Measurements from ENCODE around the gene KIF22. TPM values are rescaled to one million over a fixed set of nuclear protein-coding genes. Genes with fewer than 3 reads are reported as not detected.

Gene KIF22
- total RNA-seq, 1 donor from 2014 or later: 33.4 TPM

GRCh38 chr16:29802416-29802935, 11.9 kb downstream of the KIF22 start:
- H3K27me3 ChIP-seq (ENCODE audit: control insufficient read depth in 3 of 3, insufficient read depth in 3 of 3, low read length in 3 of 3): no peaks in the 10 kb centered on the region
- no peak overlapping the region for H3K27ac ChIP-seq (ENCODE audit: low read depth, low read length)
- no peak overlapping the region for H3K4me3 ChIP-seq (ENCODE audit: low read length in 3 of 3)
- no peak overlapping the region for H3K9ac ChIP-seq (ENCODE audit: low read depth in 1 of 3, low read length in 3 of 3)
- H3K36me3 ChIP-seq (ENCODE audit: control insufficient read depth in 3 of 3, insufficient read depth in 3 of 3, low read length in 3 of 3): peaks cover 13 to 20% (median 17%) of the 10 kb centered on the region in 3 donors
- peaks cover 13 to 20% (median 16%) of the 10 kb centered on the region in 3 donors for H3K4me1 ChIP-seq (ENCODE audit: control insufficient read depth in 3 of 3, insufficient read depth in 3 of 3, low read length in 3 of 3)
- no peaks in the 10 kb centered on the region for H3K9me3 ChIP-seq (ENCODE audit: control insufficient read depth in 3 of 3, low read length in 3 of 3)

- Histone ChIP-seq H3K27me3 (ENCODE audit: control insufficient read depth in 3 of 3, insufficient read depth in 3 of 3, low read length in 3 of 3) (no peaks in the 10 kb centered on the region), H3K4me3 (ENCODE audit: low read length in 3 of 3) (peak overlapping the region; percentile 93 to 98 (median 96)), H3K36me3 (ENCODE audit: control insufficient read depth in 3 of 3, insufficient read depth in 3 of 3, low read length in 3 of 3) (peaks cover 12 to 16% (median 15%) of the 10 kb centered on the region in 3 donors), H3K9me3 (ENCODE audit: control insufficient read depth in 3 of 3, low read length in 3 of 3) (no peaks in the 10 kb centered on the region), H3K4me1 (ENCODE audit: control insufficient read depth in 3 of 3, insufficient read depth in 3 of 3, low read length in 3 of 3) (peaks cover 28 to 35% (median 32%) of the 10 kb centered on the region in 3 donors), H3K27ac (ENCODE audit: low read depth, low read length) (peak overlapping the region; percentile 96), H3K9ac (ENCODE audit: low read depth in 1 of 3, low read length in 3 of 3) (peak overlapping the region; percentile 97 to 99 (median 99))
These were observed 13.5 kb downstream of the KIF22 start for GRCh38 chr16:29804020-29804419.

- no peaks in the 10 kb centered on the region for H3K27me3 ChIP-seq (ENCODE audit: control insufficient read depth in 3 of 3, insufficient read depth in 3 of 3, low read length in 3 of 3)
These were observed 14.1 kb downstream of the KIF22 start for GRCh38 chr16:29804455-29805231.

GRCh38 chr16:29805232-29806098, 14.9 kb downstream of the KIF22 start:
- Histone ChIP-seq H3K4me3 (ENCODE audit: low read length in 3 of 3) (peak overlapping the region; percentile 93 to 98 (median 96)), H3K36me3 (ENCODE audit: control insufficient read depth in 3 of 3, insufficient read depth in 3 of 3, low read length in 3 of 3) (peaks cover 11 to 15% (median 14%) of the 10 kb centered on the region in 3 donors), H3K27me3 (ENCODE audit: control insufficient read depth in 3 of 3, insufficient read depth in 3 of 3, low read length in 3 of 3) (no peaks in the 10 kb centered on the region), H3K9me3 (ENCODE audit: control insufficient read depth in 3 of 3, low read length in 3 of 3) (no peaks in the 10 kb centered on the region), H3K4me1 (ENCODE audit: control insufficient read depth in 3 of 3, insufficient read depth in 3 of 3, low read length in 3 of 3) (peaks cover 39 to 49% (median 44%) of the 10 kb centered on the region in 3 donors), H3K9ac (ENCODE audit: low read depth in 1 of 3, low read length in 3 of 3) (peak overlapping the region; percentile 97 to 99 (median 99)), H3K27ac (ENCODE audit: low read depth, low read length) (peak overlapping the region; percentile 96)

More at GRCh38 chr16:29804455-29805231, 14.1 kb downstream of the KIF22 start:
- Histone ChIP-seq H3K36me3 (ENCODE audit: control insufficient read depth in 3 of 3, insufficient read depth in 3 of 3, low read length in 3 of 3) (peaks cover 11 to 16% (median 11%) of the 10 kb centered on the region in 3 donors), H3K27ac (ENCODE audit: low read depth, low read length) (peak overlapping the region; percentile 96), H3K9me3 (ENCODE audit: control insufficient read depth in 3 of 3, low read length in 3 of 3) (no peaks in the 10 kb centered on the region), H3K4me1 (ENCODE audit: control insufficient read depth in 3 of 3, insufficient read depth in 3 of 3, low read length in 3 of 3) (peaks cover 31 to 40% (median 36%) of the 10 kb centered on the region in 3 donors), H3K9ac (ENCODE audit: low read depth in 1 of 3, low read length in 3 of 3) (peak overlapping the region; percentile 97 to 99 (median 99)), H3K4me3 (ENCODE audit: low read length in 3 of 3) (peak overlapping the region; percentile 93 to 98 (median 96))

- Histone ChIP-seq H3K4me1 (ENCODE audit: control insufficient read depth in 3 of 3, insufficient read depth in 3 of 3, low read length in 3 of 3) (peaks cover 45 to 55% (median 50%) of the 10 kb centered on the region in 3 donors), H3K9me3 (ENCODE audit: control insufficient read depth in 3 of 3, low read length in 3 of 3) (no peaks in the 10 kb centered on the region), H3K36me3 (ENCODE audit: control insufficient read depth in 3 of 3, insufficient read depth in 3 of 3, low read length in 3 of 3) (peaks cover 11 to 15% (median 14%) of the 10 kb centered on the region in 3 donors), H3K9ac (ENCODE audit: low read depth in 1 of 3, low read length in 3 of 3) (peak within 1 kb of the TSS; percentile 97 to 99 (median 99)), H3K27ac (ENCODE audit: low read depth, low read length) (peak within 1 kb of the TSS; percentile 96), H3K4me3 (ENCODE audit: low read length in 3 of 3) (peak within 1 kb of the TSS; percentile 93 to 98 (median 96)), H3K27me3 (ENCODE audit: control insufficient read depth in 3 of 3, insufficient read depth in 3 of 3, low read length in 3 of 3) (no peaks in the 10 kb centered on the region)
These were observed 15.6 kb downstream of the KIF22 start, which contains the start of gene MAZ for GRCh38 chr16:29806099-29806579. Gene MAZ (plus strand): TSS chr16:29806529. CDS start chr16:29806702, 173 bp downstream.

- H3K9ac ChIP-seq (ENCODE audit: low read depth in 1 of 3, low read length in 3 of 3): peak overlapping the region; percentile 75 to 89 (median 76)
- no peaks in the 10 kb centered on the region for H3K27me3 ChIP-seq (ENCODE audit: control insufficient read depth in 3 of 3, insufficient read depth in 3 of 3, low read length in 3 of 3)
- H3K4me1 ChIP-seq (ENCODE audit: control insufficient read depth in 3 of 3, insufficient read depth in 3 of 3, low read length in 3 of 3): peaks cover 51 to 61% (median 57%) of the 10 kb centered on the region in 3 donors
- H3K9me3 ChIP-seq (ENCODE audit: control insufficient read depth in 3 of 3, low read length in 3 of 3): no peaks in the 10 kb centered on the region
- peak overlapping the region; percentile 89 for H3K27ac ChIP-seq (ENCODE audit: low read depth, low read length)
- H3K4me3 ChIP-seq (ENCODE audit: low read length in 3 of 3): peak overlapping the region; percentile 75 to 77 (median 77)
- H3K36me3 ChIP-seq (ENCODE audit: control insufficient read depth in 3 of 3, insufficient read depth in 3 of 3, low read length in 3 of 3): peaks cover 11 to 15% (median 14%) of the 10 kb centered on the region in 3 donors
These were observed 16.3 kb downstream of the KIF22 start for GRCh38 chr16:29806641-29807425.

- peaks cover 11 to 15% (median 14%) of the 10 kb centered on the region in 3 donors for H3K36me3 ChIP-seq (ENCODE audit: control insufficient read depth in 3 of 3, insufficient read depth in 3 of 3, low read length in 3 of 3)
- H3K4me1 ChIP-seq (ENCODE audit: control insufficient read depth in 3 of 3, insufficient read depth in 3 of 3, low read length in 3 of 3): peaks cover 55 to 67% (median 63%) of the 10 kb centered on the region in 3 donors
- peak overlapping the region; percentile 67 to 89 (median 75) for H3K9ac ChIP-seq (ENCODE audit: low read depth in 1 of 3, low read length in 3 of 3)
- no peaks in the 10 kb centered on the region for H3K27me3 ChIP-seq (ENCODE audit: control insufficient read depth in 3 of 3, insufficient read depth in 3 of 3, low read length in 3 of 3)
- H3K27ac ChIP-seq (ENCODE audit: low read depth, low read length): peak overlapping the region; percentile 89
- peak overlapping the region; percentile 75 to 77 (median 77) for H3K4me3 ChIP-seq (ENCODE audit: low read length in 3 of 3)
- H3K9me3 ChIP-seq (ENCODE audit: control insufficient read depth in 3 of 3, low read length in 3 of 3): no peaks in the 10 kb centered on the region
These were observed 17.1 kb downstream of the KIF22 start for GRCh38 chr16:29807426-29808218.

- peak overlapping the region; percentile 67 to 89 (median 75) for H3K9ac ChIP-seq (ENCODE audit: low read depth in 1 of 3, low read length in 3 of 3)
- peaks cover 11 to 15% (median 14%) of the 10 kb centered on the region in 3 donors for H3K36me3 ChIP-seq (ENCODE audit: control insufficient read depth in 3 of 3, insufficient read depth in 3 of 3, low read length in 3 of 3)
- H3K9me3 ChIP-seq (ENCODE audit: control insufficient read depth in 3 of 3, low read length in 3 of 3): no peaks in the 10 kb centered on the region
- H3K4me3 ChIP-seq (ENCODE audit: low read length in 3 of 3): peak overlapping the region; percentile 67 to 77 (median 75)
- peak overlapping the region; percentile 89 for H3K27ac ChIP-seq (ENCODE audit: low read depth, low read length)
- H3K27me3 ChIP-seq (ENCODE audit: control insufficient read depth in 3 of 3, insufficient read depth in 3 of 3, low read length in 3 of 3): no peaks in the 10 kb centered on the region
- peaks cover 56 to 72% (median 70%) of the 10 kb centered on the region in 3 donors for H3K4me1 ChIP-seq (ENCODE audit: control insufficient read depth in 3 of 3, insufficient read depth in 3 of 3, low read length in 3 of 3)
These were observed 17.8 kb downstream of the KIF22 start for GRCh38 chr16:29808219-29808900.
